H1 (cell line): Measurements from ENCODE around the gene KANSL1. TPM values are rescaled to one million over a fixed set of nuclear protein-coding genes. Genes with fewer than 3 reads are reported as not detected.
"Not testable (repeated sequence)": the region's sequence is repeated elsewhere in the genome, so short reads cannot be mapped to it uniquely, and the experiment has no call there.

Experiments
- CTCF ChIA-PET: fragments of 300-600 bp; sonication (Branson Sonifier 250); formaldehyde crosslinking; loops from one replicate; lab custom pipeline; 2021; ENCODE audit not compliant: partially characterized antibody; lab: Charles Lee
- POLR2A ChIA-PET: fragments of 300-600 bp; sonication (Branson Sonifier 250); formaldehyde crosslinking; loops from one replicate; lab custom pipeline; 2021; ENCODE audit warnings: inconsistent platforms; ENCODE audit not compliant: partially characterized antibody; lab: Charles Lee
- DNase-seq, 2 experiments: peaks; one replicate each; pipeline versions ENCODE4 v3.0.0 to v3.0.0-alpha.2; 2010 to 2022; ENCODE audit warnings: low spot score in 2 of 2, low read depth in 1 of 2, mixed read lengths in 1 of 2
- FAIRE-seq: peaks from 2 replicates; lab custom pipeline; 2011; peaks lifted over from hg19 to GRCh38; lab: Jason Lieb, UNC
- H2AFZ ChIP-seq: 2 replicates; pipeline ENCODE4 v1.8.1; 2012; ENCODE audit warnings: low read length, inconsistent platforms
- H2AK5ac ChIP-seq: 2 replicates; pipeline ENCODE4 v1.6.1; 2013; ENCODE audit warnings: low read depth, low read length
- H2BK120ac ChIP-seq: replicated peaks from 2 replicates; pipeline ENCODE3; 2013; ENCODE audit warnings: low read depth, low read length, inconsistent platforms
- H2BK12ac ChIP-seq: 2 replicates; pipeline ENCODE4 v1.6.1; 2013; ENCODE audit warnings: low read depth, low read length
- H2BK15ac ChIP-seq: 2 replicates; pipeline ENCODE4 v1.6.1; 2013; ENCODE audit warnings: low read length
- H2BK20ac ChIP-seq: 2 replicates; pipeline ENCODE4 v1.6.1; 2013; ENCODE audit warnings: low read length
- H2BK5ac ChIP-seq: 2 replicates; pipeline ENCODE4 v1.6.1; 2013; ENCODE audit warnings: low read depth, low read length
- H3K14ac ChIP-seq: 2 replicates; pipeline ENCODE4 v1.6.1; 2013; ENCODE audit warnings: inconsistent platforms; ENCODE audit not compliant: insufficient read length
- H3K18ac ChIP-seq: 2 replicates; pipeline ENCODE4 v1.6.1; 2013; ENCODE audit warnings: low read length; ENCODE audit errors: extremely low read depth
- H3K23ac ChIP-seq: 2 replicates; pipeline ENCODE4 v1.6.1; 2013; ENCODE audit warnings: inconsistent platforms; ENCODE audit not compliant: insufficient read length
- H3K23me2 ChIP-seq: 2 replicates; pipeline ENCODE4 v1.6.1; 2013; ENCODE audit warnings: low read depth, low read length
- H3K27ac ChIP-seq: 2 replicates; pipeline ENCODE4 v1.6.1; 2011; ENCODE audit warnings: low read depth, low read length, inconsistent platforms
- H3K27me3 ChIP-seq, 4 experiments: replicated peaks in 1 of 4; 1 replicate in 1 of 4; 2 replicates in 3 of 4; pipeline versions ENCODE4 v1.6.1 to v1.8.1; 2011 to 2013; ENCODE audit warnings: low read length in 3 of 4, mild to moderate bottlenecking in 3 of 4, inconsistent platforms in 2 of 4, mixed read lengths in 2 of 4, moderate library complexity in 1 of 4; ENCODE audit not compliant: control insufficient read depth in 3 of 4, insufficient read depth in 3 of 4; ENCODE audit errors: extremely low read depth in 1 of 4
- H3K36me3 ChIP-seq, 4 experiments: 2 replicates each; pipeline versions ENCODE4 v1.6.1 to v1.8.1; 2011 to 2013; ENCODE audit warnings: mild to moderate bottlenecking in 4 of 4, low read length in 3 of 4, moderate library complexity in 2 of 4, control low read depth in 1 of 4, inconsistent platforms in 1 of 4; ENCODE audit not compliant: insufficient read depth in 4 of 4, control insufficient read depth in 2 of 4
- H3K4ac ChIP-seq: replicated peaks from 2 replicates; pipeline ENCODE3; 2013; ENCODE audit warnings: low read length, low read depth, mixed read lengths, inconsistent platforms; ENCODE audit not compliant: insufficient read length
- H3K4me1 ChIP-seq, 4 experiments: replicated peaks in 1 of 4; 1 replicate in 1 of 4; 2 replicates in 3 of 4; pipeline versions ENCODE4 v1.6.1 to v1.8.1; 2011 to 2013; ENCODE audit warnings: low read length in 3 of 4, inconsistent platforms in 2 of 4, mixed read lengths in 1 of 4; ENCODE audit not compliant: insufficient read depth in 4 of 4, control insufficient read depth in 3 of 4
- H3K4me2 ChIP-seq, 2 experiments: 2 replicates each; pipeline versions ENCODE4 v1.6.1 to v1.8.1; 2011 to 2013; ENCODE audit warnings: low read depth in 2 of 2, low read length in 2 of 2, control low read depth in 1 of 2, inconsistent platforms in 1 of 2, mild to moderate bottlenecking in 1 of 2; ENCODE audit not compliant: insufficient read depth in 1 of 2
- H3K4me3 ChIP-seq, 4 experiments: fragments of 200-600, 300-600 bp in 1 of 4; sonication (generic), shearing (Covaris generic), sonication (Bioruptor Twin) in 1 of 4; 2 replicates each; pipeline versions ENCODE4 v1.5.1 to v1.8.1; 2011 to 2016; ENCODE audit warnings: low read length in 4 of 4, low read depth in 3 of 4, control low read depth in 2 of 4, inconsistent platforms in 2 of 4, mild to moderate bottlenecking in 2 of 4, mixed read lengths in 1 of 4, moderate library complexity in 1 of 4; ENCODE audit not compliant: insufficient read depth in 2 of 4; ENCODE audit errors: extremely low read depth in 1 of 4
- H3K56ac ChIP-seq: replicated peaks from 2 replicates; pipeline ENCODE3; 2013; ENCODE audit warnings: low read depth, mild to moderate bottlenecking, mixed read lengths, low read length, inconsistent platforms; ENCODE audit not compliant: insufficient read length
- H3K79me1 ChIP-seq: 2 replicates; pipeline ENCODE4 v1.6.1; 2013; ENCODE audit warnings: low read depth, low read length, control low read depth
- H3K79me2 ChIP-seq, 2 experiments: 2 replicates each; pipeline versions ENCODE4 v1.6.1 to v1.8.1; 2012 to 2013; ENCODE audit warnings: low read length in 2 of 2, mild to moderate bottlenecking in 2 of 2, inconsistent platforms in 1 of 2; ENCODE audit not compliant: insufficient read depth in 2 of 2, control insufficient read depth in 1 of 2
- H3K9ac ChIP-seq, 4 experiments: replicated peaks in 1 of 4; 1 replicate in 1 of 4; 2 replicates in 3 of 4; pipeline versions ENCODE4 v1.6.1 to v1.8.1; 2011 to 2013; ENCODE audit warnings: low read depth in 3 of 4, low read length in 3 of 4, control low read depth in 2 of 4, mild to moderate bottlenecking in 2 of 4, moderate library complexity in 2 of 4, inconsistent platforms in 1 of 4; ENCODE audit errors: extremely low read depth in 1 of 4
- H3K9me3 ChIP-seq, 2 experiments: 2 replicates each; pipeline versions ENCODE4 v1.6.1 to v1.8.1; 2012 to 2013; ENCODE audit warnings: mild to moderate bottlenecking in 2 of 2, moderate library complexity in 2 of 2, control low read depth in 1 of 2, inconsistent platforms in 1 of 2, low read depth in 1 of 2, low read length in 1 of 2, mixed read lengths in 1 of 2; ENCODE audit not compliant: insufficient read depth in 2 of 2
- H4K20me1 ChIP-seq, 2 experiments: replicated peaks in 1 of 2; 2 replicates each; pipeline versions ENCODE3 to v1.8.1; 2011 to 2013; ENCODE audit warnings: inconsistent platforms in 2 of 2, low read length in 2 of 2, mild to moderate bottlenecking in 1 of 2; ENCODE audit not compliant: insufficient read depth in 2 of 2, control insufficient read depth in 1 of 2
- H4K5ac ChIP-seq: 2 replicates; pipeline ENCODE4 v1.6.1; 2013; ENCODE audit warnings: low read length, low read depth, mixed read lengths, inconsistent platforms; ENCODE audit not compliant: insufficient read length
- H4K8ac ChIP-seq: 2 replicates; pipeline ENCODE4 v1.8.0; 2013; ENCODE audit warnings: mild to moderate bottlenecking, moderate library complexity, low read length, inconsistent platforms; ENCODE audit not compliant: insufficient read depth; ENCODE audit errors: extremely low read depth
- H4K91ac ChIP-seq: replicated peaks from 2 replicates; pipeline ENCODE3; 2013; ENCODE audit warnings: low read length, mixed read lengths, inconsistent platforms; ENCODE audit not compliant: insufficient read length
- BACH1 ChIP-seq: IDR thresholded peaks from 2 replicates; pipeline ENCODE4 v1.6.1; 2012; ENCODE audit warnings: low read length, improper control_type of control experiment
- PHF8 ChIP-seq: fragments of 200-600 bp; sonication (generic); conservative IDR thresholded peaks from 2 replicates; pipeline ENCODE4 v1.7.1; 2012; ENCODE audit warnings: low read depth, mild to moderate bottlenecking, inconsistent platforms, low read length, moderate library complexity
- TCF12 ChIP-seq: IDR thresholded peaks from 2 replicates; pipeline ENCODE4 v1.6.1; 2011; ENCODE audit warnings: low read depth, mild to moderate bottlenecking, low read length
- YY1 ChIP-seq: IDR thresholded peaks from 2 replicates; pipeline ENCODE4 v1.6.1; 2011; ENCODE audit warnings: low read depth, mild to moderate bottlenecking, low read length
- WGBS, 2 experiments: shearing (Covaris generic) in 1 of 2; methylation state at CpG; one replicate each; pipeline versions ENCODE4 v1.1.6 to v1.1.7; 2013 to 2015; ENCODE audit warnings: low lambda C conversion rate in 2 of 2, mixed read lengths in 2 of 2, inconsistent platforms in 1 of 2, low coverage in 1 of 2, missing lambda C conversion rate in 1 of 2; ENCODE audit not compliant: insufficient replicate concordance in 2 of 2, insufficient coverage in 1 of 2, insufficient read length in 1 of 2; ENCODE audit errors: extremely low coverage in 1 of 2, missing lambda C conversion rate in 1 of 2; 5-methylcytosine and 5-hydroxymethylcytosine counted together
- polyA plus RNA-seq, 7 experiments: library from polyadenylated mRNA; depleted of rRNA in 3 of 7; stranded (reverse) in 5 of 7; unstranded in 2 of 7; fragments of >200 nt in 5 of 7; fragments of 200-250 nt in 2 of 7; gene quantifications; 1 replicate in 5 of 7; 2 replicates in 1 of 7; 4 replicates in 1 of 7; pipeline versions ENCODE4 v1.2.1 to v1.2.3, GENCODE V29; 2011 to 2013; ENCODE audit warnings: missing spikeins in 2 of 7, mixed read lengths in 2 of 7
- total RNA-seq: library from RNA; stranded (reverse); fragmentation: NEBNext Ultra II Directional; extraction: Animal tissue kit (Norgen Biotek cat#: 25700); gene quantifications from 2 replicates; pipeline ENCODE4 v1.2.1, GENCODE V29; 2021
- TF ChIP-seq, protein P1 (sequence below), 3 experiments: IDR thresholded peaks; 1 replicate in 2 of 3; 2 replicates in 1 of 3; pipeline versions ENCODE4 v1.5.1 to v1.6.1; 2011; ENCODE audit warnings: low read length in 3 of 3, mild to moderate bottlenecking in 3 of 3, inconsistent platforms in 2 of 3, low read depth in 1 of 3, moderate library complexity in 1 of 3; ENCODE audit not compliant: insufficient read depth in 1 of 3; ENCODE audit errors: control extremely low read depth in 1 of 3

The KANSL1 gene
- total and polyA plus RNA-seq, 2 of the 8 experiments (the other 6 are each of a cell fraction or from before 2014, with no cell fraction given), result 34.0 to 128 TPM

DNA sequence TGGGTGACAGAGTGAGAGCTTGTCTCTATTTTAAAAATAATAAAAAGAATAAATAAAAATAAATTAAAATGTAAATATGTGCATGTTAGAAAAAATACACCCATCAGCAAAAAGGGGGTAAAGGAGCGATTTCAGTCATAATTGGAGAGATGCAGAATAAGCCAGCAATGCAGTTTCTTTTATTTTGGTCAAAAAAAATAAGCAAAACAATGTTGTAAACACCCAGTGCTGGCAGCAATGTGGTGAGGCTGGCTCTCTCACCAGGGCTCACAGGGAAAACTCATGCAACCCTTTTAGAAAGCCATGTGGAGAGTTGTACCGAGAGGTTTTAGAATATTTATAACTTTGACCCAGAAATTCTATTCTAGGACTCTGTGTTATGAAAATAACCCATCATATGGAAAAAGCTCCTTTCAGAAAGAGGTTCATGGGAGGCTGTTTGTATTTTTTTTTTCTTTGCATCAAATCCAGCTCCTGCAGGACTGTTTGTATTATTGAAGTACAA is 185.7 kb downstream of the KANSL1 start (continued):
- TF ChIP-seq YY1 (no peak), TCF12 (no peak), PHF8 (no peak), BACH1 (no peak)
- TF ChIP-seq, protein P1, sequence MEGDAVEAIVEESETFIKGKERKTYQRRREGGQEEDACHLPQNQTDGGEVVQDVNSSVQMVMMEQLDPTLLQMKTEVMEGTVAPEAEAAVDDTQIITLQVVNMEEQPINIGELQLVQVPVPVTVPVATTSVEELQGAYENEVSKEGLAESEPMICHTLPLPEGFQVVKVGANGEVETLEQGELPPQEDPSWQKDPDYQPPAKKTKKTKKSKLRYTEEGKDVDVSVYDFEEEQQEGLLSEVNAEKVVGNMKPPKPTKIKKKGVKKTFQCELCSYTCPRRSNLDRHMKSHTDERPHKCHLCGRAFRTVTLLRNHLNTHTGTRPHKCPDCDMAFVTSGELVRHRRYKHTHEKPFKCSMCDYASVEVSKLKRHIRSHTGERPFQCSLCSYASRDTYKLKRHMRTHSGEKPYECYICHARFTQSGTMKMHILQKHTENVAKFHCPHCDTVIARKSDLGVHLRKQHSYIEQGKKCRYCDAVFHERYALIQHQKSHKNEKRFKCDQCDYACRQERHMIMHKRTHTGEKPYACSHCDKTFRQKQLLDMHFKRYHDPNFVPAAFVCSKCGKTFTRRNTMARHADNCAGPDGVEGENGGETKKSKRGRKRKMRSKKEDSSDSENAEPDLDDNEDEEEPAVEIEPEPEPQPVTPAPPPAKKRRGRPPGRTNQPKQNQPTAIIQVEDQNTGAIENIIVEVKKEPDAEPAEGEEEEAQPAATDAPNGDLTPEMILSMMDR (IDR thresholded peaks at IDR 0.05; ENCODE audit: control extremely low read depth in 1 of 3, insufficient read depth in 1 of 3, low read depth in 1 of 3, low read length in 3 of 3), result no peak

- H4K91ac ChIP-seq, H2AFZ ChIP-seq, H3K23me2 ChIP-seq, H4K5ac ChIP-seq, H3K27ac ChIP-seq, H3K18ac ChIP-seq, H3K9me3 ChIP-seq, H3K4me3 ChIP-seq, FAIRE-seq, DNase-seq, H2BK12ac ChIP-seq, H3K56ac ChIP-seq, H2BK15ac ChIP-seq, H3K4me2 ChIP-seq, H3K4me1 ChIP-seq, H3K9ac ChIP-seq, H3K79me2 ChIP-seq, H4K8ac ChIP-seq, H3K14ac ChIP-seq, POLR2A ChIA-PET, H3K36me3 ChIP-seq, H2BK20ac ChIP-seq, H3K23ac ChIP-seq, H3K79me1 ChIP-seq, H2BK120ac ChIP-seq, H4K20me1 ChIP-seq, H2BK5ac ChIP-seq, H2AK5ac ChIP-seq, H3K4ac ChIP-seq, H3K27me3 ChIP-seq: not testable (repeated sequence)
- CTCF ChIA-PET, result interaction anchor here (2.8 kb wide), 1 partner anchor 38 kb away, joined by 13 read pairs; no protein-coding TSS in a partner anchor
- WGBS, 2 experiments, result 91% methylated on average over 1 of the region's 1 CpG; no CpG with 5 or more reads in 1 of the 2 experiments
Observed at GRCh38 chr17:46006082-46006481, 187.1 kb downstream of the KANSL1 start.
